ENCODE measurements around the gene PMF1. TPM values are rescaled to one million over a fixed set of nuclear protein-coding genes. Genes with fewer than 3 reads are reported as not detected.
"Not testable (repeated sequence)": the region's sequence is repeated elsewhere in the genome, so short reads cannot be mapped to it uniquely, and the experiment has no call there.

Gene PMF1, protein sequence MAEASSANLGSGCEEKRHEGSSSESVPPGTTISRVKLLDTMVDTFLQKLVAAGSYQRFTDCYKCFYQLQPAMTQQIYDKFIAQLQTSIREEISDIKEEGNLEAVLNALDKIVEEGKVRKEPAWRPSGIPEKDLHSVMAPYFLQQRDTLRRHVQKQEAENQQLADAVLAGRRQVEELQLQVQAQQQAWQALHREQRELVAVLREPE
- 97.2 and 127 TPM in 2 replicates for total RNA-seq (2014; rRNA removed; shearing (Covaris generic))

DNA sequence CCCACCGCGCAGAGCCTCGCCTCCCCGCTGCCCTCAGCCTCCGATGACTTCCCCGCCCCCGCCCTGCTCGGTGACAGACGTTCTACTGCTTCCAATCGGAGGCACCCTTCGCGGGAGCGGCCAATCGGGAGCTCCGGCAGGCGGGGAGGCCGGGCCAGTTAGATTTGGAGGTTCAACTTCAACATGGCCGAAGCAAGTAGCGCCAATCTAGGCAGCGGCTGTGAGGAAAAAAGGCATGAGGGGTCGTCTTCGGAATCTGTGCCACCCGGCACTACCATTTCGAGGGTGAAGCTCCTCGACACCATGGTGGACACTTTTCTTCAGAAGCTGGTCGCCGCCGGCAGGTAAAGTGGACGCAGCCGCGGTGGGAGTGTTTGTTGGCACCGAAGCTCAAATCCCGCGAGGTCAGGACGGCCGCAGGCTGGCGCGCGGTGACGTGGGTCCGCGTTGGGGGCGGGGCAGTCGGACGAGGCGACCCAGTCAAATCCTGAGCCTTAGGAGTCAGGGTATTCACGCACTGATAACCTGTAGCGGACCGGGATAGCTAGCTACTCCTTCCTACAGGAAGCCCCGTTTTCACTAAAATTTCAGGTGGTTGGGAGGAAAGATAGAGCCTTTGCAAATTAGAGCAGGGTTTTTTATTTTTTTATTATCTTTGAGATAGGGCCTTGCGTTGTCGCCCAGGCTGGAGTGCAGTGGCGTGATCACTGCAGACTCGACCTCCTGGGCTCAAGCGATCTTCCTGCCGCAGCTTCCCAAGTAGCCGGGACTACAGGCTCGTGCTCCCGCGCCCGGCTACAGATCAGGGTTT, at the start of gene PMF1:
Gene PMF1 (plus strand): TSS at position 175 of the 811 bp plus-strand sequence. CDS start 9 bp downstream, at position 184.
- peak; percentile 97 for DNase-seq (ENCODE audit: low spot score)
- in situ Hi-C loops (cut with HindIII; ENCODE audit: low sequenced_read_pairs): no loop called here

GRCh38 chr1:156163712-156164111, 49.1 kb upstream of the PMF1 start:
- in situ Hi-C loops (cut with HindIII; ENCODE audit: low sequenced_read_pairs): no loop called here
- DNase-seq (ENCODE audit: low spot score): no peak

DNA sequence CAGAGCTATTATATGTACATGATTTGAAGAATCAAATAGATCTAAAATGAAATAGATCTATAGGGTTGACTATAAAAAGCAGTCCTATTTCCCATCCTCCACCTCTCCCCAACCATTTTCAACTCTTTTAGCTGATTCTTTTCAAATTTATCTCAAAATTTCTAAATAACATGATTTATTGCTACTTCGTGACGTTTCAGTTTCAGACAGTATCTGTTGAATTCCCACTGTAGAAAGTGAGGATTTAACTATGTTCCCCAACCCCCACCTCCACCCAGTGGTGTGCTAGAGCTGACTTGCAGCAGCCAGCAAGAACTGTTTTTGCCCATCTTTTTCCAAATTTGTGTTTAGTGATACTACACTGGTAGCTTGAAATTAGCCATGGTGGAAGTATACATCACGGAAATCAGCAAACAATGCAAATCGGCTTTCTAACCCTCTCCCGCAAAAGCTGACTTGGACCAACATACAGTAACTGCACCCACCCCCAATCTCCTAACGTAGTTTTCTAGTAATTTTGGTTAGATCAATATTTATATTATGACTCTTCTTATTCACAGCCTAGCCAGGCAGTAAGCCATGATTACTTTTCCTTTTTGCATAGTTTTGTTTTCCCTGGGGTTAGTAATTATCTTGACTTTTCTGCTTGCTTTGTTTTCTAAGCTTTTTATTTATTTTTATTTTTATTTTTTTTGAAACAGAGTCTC, 48.5 kb upstream of the PMF1 start:
- no peak for DNase-seq (ENCODE audit: low spot score)
- in situ Hi-C loops (cut with HindIII; ENCODE audit: low sequenced_read_pairs): no loop called here

DNA sequence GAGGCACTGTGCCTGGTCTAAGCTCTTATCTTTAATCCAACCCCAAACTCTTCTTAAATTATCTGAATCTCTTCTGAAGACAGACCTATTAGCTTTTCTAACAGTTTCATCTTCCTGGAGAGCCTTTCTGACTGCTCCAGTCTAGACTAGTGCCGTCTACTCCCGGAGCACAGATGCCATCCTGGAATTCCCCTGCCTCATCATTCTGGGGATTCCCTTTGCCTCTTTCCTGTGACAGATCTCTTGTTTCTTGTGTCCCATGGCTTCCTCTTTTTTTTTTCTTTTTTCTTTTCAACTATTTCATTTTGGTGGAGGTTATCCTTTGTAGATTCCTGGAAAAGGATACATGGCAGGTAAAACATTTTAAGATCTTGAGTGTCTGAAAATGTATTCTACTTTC, 47.7 kb upstream of the PMF1 start:
- in situ Hi-C loops (cut with HindIII; ENCODE audit: low sequenced_read_pairs): no loop called here
- no peak for DNase-seq (ENCODE audit: low spot score)

DNA sequence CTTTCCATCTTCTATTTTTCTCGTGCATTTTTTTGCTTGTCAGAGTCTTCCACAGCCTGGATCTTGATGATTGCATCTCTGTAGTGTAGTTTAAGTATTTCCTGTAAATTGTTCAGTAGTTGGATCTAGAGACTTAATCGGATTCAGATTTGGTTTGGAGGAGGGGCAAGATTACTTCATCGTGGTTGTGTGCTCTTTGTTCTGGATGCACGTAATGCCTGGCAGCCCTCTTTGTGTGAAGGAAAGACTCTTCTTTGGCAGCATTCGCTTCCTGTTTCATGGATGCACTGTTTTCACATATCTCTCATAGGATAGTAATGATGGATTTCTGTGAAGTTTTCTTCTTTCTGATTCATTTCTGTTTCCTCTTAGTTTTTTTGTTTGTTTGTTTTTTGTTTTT, 45.3 kb upstream of the PMF1 start:
- DNase-seq (ENCODE audit: low spot score): no peak
- in situ Hi-C loops (cut with HindIII; ENCODE audit: low sequenced_read_pairs): no loop called here

DNA sequence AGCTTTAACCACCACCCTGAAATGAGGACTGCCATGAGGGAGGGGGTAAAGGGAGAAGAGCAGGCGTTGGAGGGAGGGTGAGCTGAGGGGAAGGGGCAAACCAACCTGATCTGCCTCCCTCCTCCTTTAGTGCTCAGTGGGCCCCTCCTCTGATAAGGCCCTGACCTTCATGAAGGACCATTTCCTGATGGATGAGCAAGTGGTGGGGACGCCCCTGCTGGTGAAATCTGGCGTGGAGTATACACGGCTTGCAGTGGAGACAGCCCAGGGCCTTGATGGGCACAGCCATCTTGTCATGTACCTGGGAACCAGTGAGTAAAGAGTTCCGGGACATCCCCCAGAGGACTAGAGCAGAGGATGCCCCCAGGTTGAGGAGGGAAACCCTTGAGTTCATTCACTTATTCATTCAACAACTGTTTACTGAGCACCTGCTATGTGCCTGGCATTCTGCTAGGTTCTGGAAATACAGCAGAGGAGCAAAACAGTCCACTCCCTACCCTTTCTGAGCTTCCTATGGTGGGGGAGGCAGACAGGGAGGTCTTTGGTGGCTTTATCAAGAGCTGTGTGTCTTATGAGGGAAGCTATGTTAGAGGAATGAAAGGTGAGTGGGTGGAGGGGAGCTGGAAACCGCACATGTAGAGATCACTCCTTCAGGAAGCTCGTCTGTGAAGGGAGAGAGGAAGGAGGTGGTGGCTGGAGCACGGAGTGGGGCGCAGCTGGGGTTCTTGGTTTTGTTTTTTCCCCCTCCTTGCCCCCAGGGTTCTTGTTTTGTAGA, 39.9 kb upstream of the PMF1 start:
- in situ Hi-C loops (cut with HindIII; ENCODE audit: low sequenced_read_pairs): no loop called here
- DNase-seq (ENCODE audit: low spot score): no peak

DNA sequence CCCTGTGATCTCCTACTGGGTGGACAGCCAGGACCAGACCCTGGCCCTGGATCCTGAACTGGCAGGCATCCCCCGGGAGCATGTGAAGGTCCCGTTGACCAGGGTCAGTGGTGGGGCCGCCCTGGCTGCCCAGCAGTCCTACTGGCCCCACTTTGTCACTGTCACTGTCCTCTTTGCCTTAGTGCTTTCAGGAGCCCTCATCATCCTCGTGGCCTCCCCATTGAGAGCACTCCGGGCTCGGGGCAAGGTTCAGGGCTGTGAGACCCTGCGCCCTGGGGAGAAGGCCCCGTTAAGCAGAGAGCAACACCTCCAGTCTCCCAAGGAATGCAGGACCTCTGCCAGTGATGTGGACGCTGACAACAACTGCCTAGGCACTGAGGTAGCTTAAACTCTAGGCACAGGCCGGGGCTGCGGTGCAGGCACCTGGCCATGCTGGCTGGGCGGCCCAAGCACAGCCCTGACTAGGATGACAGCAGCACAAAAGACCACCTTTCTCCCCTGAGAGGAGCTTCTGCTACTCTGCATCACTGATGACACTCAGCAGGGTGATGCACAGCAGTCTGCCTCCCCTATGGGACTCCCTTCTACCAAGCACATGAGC, 36.1 kb upstream of the PMF1 start:
- no peak for DNase-seq (ENCODE audit: low spot score)
- in situ Hi-C loops (cut with HindIII; ENCODE audit: low sequenced_read_pairs): no loop called here

GRCh38 chr1:156177919-156178654, 34.7 kb upstream of the PMF1 start:
- DNase-seq (ENCODE audit: low spot score): no peak

GRCh38 chr1:156180471-156180870, 32.3 kb upstream of the PMF1 start:
- in situ Hi-C loops (cut with HindIII; ENCODE audit: low sequenced_read_pairs): no loop called here
- no peak for DNase-seq (ENCODE audit: low spot score)

More at GRCh38 chr1:156177919-156178654, 34.7 kb upstream of the PMF1 start:
- in situ Hi-C loops (cut with HindIII; ENCODE audit: low sequenced_read_pairs): no loop called here

GRCh38 chr1:156181391-156181924, 31.3 kb upstream of the PMF1 start:
- in situ Hi-C loops (cut with HindIII; ENCODE audit: low sequenced_read_pairs); DNase-seq (ENCODE audit: low spot score): not testable (repeated sequence)

- in situ Hi-C loops (cut with HindIII; ENCODE audit: low sequenced_read_pairs); DNase-seq (ENCODE audit: low spot score): not testable (repeated sequence)
Measured at GRCh38 chr1:156182010-156182779, 30.6 kb upstream of the PMF1 start.

DNA sequence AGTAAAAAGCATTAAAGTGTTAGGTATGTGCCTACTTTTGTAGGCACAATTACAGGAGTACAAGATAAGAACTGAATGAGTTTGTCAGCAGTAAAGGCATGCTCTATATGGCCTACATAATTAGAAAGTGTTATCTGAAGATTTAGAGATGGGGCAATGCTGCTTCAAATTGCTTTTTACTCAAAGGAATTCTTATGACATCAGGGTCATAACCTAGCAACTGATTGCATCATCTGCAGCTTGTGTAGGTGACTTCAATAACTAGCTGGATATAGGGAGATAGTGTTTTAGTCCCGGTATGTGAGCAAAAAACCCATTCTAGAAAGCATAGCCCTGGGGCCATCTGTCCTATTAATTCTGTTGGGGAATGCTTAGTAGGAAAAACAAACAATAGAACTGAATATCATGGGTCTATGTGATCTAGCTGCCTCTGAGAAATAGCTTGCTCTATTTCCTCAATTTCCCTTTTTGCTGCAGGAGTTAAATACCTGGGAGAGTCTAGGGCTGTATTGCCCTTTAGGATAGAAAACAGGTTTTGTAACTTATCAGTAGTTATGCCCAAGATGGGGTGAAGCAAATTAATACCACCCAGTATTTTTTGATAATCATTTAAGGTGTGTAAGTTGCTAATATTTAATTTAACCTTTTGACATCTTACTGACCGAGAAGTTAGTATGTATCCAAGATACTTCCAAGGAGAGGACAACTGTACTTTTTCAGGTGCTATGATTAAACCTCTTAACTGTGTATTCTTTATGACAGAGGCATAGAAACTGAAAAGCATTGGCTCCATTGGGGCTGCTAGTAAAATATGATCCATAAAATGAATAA, 26.2 kb upstream of the PMF1 start:
- in situ Hi-C loops (cut with HindIII; ENCODE audit: low sequenced_read_pairs); DNase-seq (ENCODE audit: low spot score): not testable (repeated sequence)

DNA sequence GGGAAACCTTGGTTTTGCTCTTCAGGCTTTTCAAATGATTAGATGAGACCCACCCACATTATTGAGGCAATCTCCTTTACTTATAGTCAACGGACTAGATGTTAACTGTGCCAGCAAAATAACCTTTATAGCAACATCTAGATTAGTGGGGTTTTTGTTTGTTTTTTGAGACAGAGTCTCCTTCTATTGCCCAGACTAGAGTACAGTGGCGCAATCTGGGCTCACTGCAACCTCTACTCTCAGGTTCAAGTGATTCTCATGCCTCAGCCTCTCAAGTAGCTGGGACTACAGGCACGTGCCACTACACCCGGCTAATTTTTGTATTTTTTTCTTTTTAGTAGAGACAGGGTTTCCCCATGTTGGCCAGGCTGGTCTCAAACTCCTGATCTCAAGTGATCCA, 22.5 kb upstream of the PMF1 start:
- DNase-seq (ENCODE audit: low spot score); in situ Hi-C loops (cut with HindIII; ENCODE audit: low sequenced_read_pairs): not testable (repeated sequence)

DNA sequence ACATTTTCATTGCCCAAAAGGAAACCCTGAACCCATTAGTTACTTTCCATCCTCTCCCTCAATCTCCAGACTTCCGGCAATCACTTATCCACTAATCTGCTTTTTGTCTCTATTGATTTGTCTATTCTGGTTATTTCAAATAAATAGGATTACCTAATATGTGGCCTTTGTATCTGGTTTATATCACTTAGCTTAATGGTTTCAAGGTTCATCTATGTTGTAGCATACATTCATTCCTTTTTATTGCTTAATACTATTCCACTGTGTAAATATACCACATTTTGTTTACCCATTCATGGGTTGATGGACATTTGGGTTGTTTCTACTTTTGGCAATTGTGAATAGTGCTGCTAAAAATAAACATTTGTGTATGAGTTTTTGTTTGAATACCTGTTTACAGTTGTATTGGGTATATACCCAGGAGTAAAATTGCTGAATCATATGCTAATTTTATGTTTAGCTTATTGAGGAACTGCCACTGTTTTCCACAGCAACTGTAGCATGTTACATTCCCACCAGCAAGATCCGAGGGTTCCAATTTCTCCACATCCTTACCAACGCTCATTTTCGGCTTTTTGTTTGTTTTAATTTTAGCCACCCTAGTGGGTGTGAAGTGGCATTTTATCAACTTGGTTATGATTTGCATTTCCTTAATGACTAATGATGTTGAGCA, 21.4 kb upstream of the PMF1 start:
- in situ Hi-C loops (cut with HindIII; ENCODE audit: low sequenced_read_pairs): no loop called here

DNA sequence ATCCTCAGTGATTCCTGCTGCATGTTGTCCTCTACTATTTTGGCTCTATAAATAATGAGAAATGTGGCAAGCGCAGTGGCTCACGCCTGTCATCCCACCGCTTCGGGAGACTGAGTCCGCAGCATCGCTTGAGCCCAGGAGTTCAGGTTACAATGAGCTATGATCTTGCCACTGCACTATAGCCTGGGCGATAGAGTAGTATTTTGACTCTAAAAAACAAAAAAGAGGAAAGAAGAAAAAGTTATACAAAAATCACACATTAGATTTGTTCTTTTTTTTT, 19.7 kb upstream of the PMF1 start:
- no peak for DNase-seq (ENCODE audit: low spot score)

More for the DNA sequence above, 21.4 kb upstream of the PMF1 start:
- DNase-seq (ENCODE audit: low spot score): no peak

More for the DNA sequence above, 19.7 kb upstream of the PMF1 start:
- in situ Hi-C loops (cut with HindIII; ENCODE audit: low sequenced_read_pairs): no loop called here

Data from G401 (cell line).